ENCODE data around the gene LRRC10B.

The LRRC10B gene

DNA sequence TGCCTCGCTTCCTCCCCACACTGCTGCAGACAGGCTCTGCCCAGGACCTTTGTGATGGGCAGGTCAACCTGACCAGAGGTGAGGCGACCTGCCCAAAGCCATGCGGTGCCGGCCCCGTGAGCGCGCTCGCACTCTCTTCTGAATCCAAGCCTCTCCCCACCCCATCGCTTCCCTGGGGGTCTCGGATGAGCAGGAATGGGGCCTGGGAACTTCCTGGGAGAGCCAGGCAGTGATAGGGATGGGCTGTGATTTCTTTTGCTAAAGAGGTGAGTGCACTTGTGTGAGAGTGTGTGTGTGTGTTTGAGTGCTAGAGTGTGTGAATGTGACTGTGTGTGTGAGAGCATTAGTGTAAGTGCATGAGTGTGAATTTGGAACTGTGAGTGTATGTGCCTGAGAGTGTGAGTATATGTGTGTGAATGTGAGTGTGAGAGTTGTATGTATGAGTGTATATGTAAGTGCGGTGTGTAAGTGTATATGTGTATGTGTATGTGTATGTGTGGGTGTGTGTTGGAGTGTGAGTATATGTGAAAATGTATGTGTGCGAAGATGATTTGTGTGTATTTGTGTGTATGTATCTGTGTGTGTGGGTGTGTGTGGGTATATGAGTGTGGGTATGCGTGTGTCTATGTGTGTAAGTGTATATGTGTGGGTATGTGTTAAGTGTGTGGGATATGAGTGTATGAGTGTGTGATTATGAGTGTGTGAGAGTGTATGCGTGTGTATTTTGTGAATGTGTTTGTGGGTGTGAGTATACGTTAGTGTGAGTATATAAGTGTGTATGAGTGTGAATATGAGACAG, 11.7 kb upstream of the LRRC10B start:
- TF ChIP-seq SIN3A (IDR thresholded peaks at IDR 0.05; ENCODE audit: borderline replicate concordance, insufficient read depth, low read length): no peak
- no peak for TF ChIP-seq TAF1 (IDR thresholded peaks at IDR 0.05; ENCODE audit: borderline replicate concordance, insufficient read depth, low read length)
- TF ChIP-seq REST (IDR thresholded peaks at IDR 0.05; ENCODE audit: insufficient read depth in 1 of 2, low read depth in 2 of 2, low read length in 2 of 2): no peak
- no peak for TF ChIP-seq POLR2AphosphoS5 (IDR thresholded peaks at IDR 0.05; ENCODE audit: low read depth, low read length)
- TF ChIP-seq FOXP2 (optimal IDR thresholded peaks at IDR 0.05; ENCODE audit: borderline replicate concordance, extremely low read depth, extremely low read length, insufficient read depth): no peak

- TF ChIP-seq SIN3A (IDR thresholded peaks at IDR 0.05; ENCODE audit: borderline replicate concordance, insufficient read depth, low read length): no peak
- no peak for TF ChIP-seq TAF1 (IDR thresholded peaks at IDR 0.05; ENCODE audit: borderline replicate concordance, insufficient read depth, low read length)
- no peak for TF ChIP-seq POLR2AphosphoS5 (IDR thresholded peaks at IDR 0.05; ENCODE audit: low read depth, low read length)
- TF ChIP-seq FOXP2 (optimal IDR thresholded peaks at IDR 0.05; ENCODE audit: borderline replicate concordance, extremely low read depth, extremely low read length, insufficient read depth): no peak
- TF ChIP-seq REST (IDR thresholded peaks at IDR 0.05; ENCODE audit: insufficient read depth in 1 of 2, low read depth in 2 of 2, low read length in 2 of 2): no peak
Observed at GRCh38 chr11:61497473-61497872, 11.1 kb upstream of the LRRC10B start.

GRCh38 chr11:61497876-61498275, 10.7 kb upstream of the LRRC10B start:
- TF ChIP-seq POLR2AphosphoS5 (IDR thresholded peaks at IDR 0.05; ENCODE audit: low read depth, low read length): no peak
- TF ChIP-seq FOXP2 (optimal IDR thresholded peaks at IDR 0.05; ENCODE audit: borderline replicate concordance, extremely low read depth, extremely low read length, insufficient read depth): no peak
- no peak for TF ChIP-seq TAF1 (IDR thresholded peaks at IDR 0.05; ENCODE audit: borderline replicate concordance, insufficient read depth, low read length)

DNA sequence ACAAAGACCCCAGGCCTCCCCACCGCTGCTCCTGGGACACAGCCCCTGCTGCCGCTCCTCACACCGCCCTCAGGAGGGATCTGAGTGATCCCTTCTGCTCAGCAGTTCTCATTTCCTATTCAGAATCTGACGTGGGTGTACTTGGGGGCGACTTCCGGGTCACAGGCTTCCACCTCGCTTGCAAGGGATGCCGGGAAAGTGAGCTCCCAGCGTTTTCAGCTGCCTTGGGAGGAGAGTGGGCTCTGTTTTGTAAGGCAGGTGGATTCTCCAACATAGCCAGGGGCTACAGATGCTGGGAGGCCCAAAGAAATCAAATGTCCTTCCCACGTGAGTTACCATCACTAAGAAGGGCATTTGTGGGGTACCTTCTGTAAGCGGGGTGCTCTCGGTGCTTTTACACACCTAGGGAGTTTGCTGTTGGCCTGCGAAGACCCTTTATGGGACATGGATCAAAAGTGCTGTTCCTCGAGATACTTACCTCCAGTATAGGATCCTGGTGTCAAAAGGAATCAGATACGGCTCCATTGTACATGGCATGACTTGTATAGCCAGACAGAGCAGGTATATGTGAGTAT, 9.7 kb upstream of the LRRC10B start:
- TF ChIP-seq POLR2AphosphoS5 (IDR thresholded peaks at IDR 0.05; ENCODE audit: low read depth, low read length) (no peak), TAF1 (IDR thresholded peaks at IDR 0.05; ENCODE audit: borderline replicate concordance, insufficient read depth, low read length) (no peak), REST (IDR thresholded peaks at IDR 0.05; ENCODE audit: insufficient read depth in 1 of 2, low read depth in 2 of 2, low read length in 2 of 2) (no peak), FOXP2 (optimal IDR thresholded peaks at IDR 0.05; ENCODE audit: borderline replicate concordance, extremely low read depth, extremely low read length, insufficient read depth) (no peak), SIN3A (IDR thresholded peaks at IDR 0.05; ENCODE audit: borderline replicate concordance, insufficient read depth, low read length) (no peak)

DNA sequence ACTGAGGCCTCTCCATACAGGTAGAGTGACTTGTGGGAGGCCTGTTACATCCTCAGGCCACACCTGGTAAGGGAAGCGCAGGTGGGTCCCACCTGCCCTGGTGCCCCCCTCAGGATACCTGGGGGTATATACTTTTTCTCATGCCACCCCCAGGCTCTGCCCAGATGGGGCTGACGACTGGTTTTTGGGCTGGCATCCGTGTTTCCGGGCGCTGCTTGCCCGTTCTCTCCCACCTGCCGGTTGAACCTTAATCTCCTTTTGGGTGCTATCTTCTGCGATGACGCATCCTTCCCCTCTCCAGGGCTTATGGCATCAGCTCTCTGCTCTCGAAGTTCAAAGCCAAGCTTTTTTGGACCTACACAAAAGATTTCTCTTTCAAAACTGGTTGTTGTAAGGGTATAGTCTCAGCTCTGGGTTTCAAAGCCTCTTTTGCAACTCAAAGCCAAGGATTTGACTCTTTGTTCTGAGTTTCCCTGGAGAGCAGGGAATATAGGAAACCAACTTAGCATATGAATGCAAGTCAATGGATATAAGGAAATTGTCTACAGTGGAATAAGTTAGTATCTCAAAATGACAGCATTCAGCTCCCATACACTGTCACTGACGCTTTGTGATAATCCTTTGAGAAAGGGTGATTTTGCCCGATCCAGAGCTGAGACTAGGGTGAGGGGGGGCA, 8.6 kb upstream of the LRRC10B start:
- no peak for TF ChIP-seq TAF1 (IDR thresholded peaks at IDR 0.05; ENCODE audit: borderline replicate concordance, insufficient read depth, low read length)
- no peak for TF ChIP-seq POLR2AphosphoS5 (IDR thresholded peaks at IDR 0.05; ENCODE audit: low read depth, low read length)
- TF ChIP-seq REST (IDR thresholded peaks at IDR 0.05; ENCODE audit: insufficient read depth in 1 of 2, low read depth in 2 of 2, low read length in 2 of 2): no peak
- no peak for TF ChIP-seq SIN3A (IDR thresholded peaks at IDR 0.05; ENCODE audit: borderline replicate concordance, insufficient read depth, low read length)
- TF ChIP-seq FOXP2 (optimal IDR thresholded peaks at IDR 0.05; ENCODE audit: borderline replicate concordance, extremely low read depth, extremely low read length, insufficient read depth): no peak
